Measurements from ENCODE around the gene LCN6.
"Not testable (repeated sequence)": the region's sequence is repeated elsewhere in the genome, so short reads cannot be mapped to it uniquely, and the experiment has no call there.

The LCN6 gene

GRCh38 chr9:136760424-136760823, 12.1 kb upstream of the LCN6 start:
- no peak for DNase-seq (ENCODE audit: low spot score)

- no peak for DNase-seq (ENCODE audit: low spot score)
These were observed 11.4 kb upstream of the LCN6 start for GRCh38 chr9:136759436-136760325.

- DNase-seq (ENCODE audit: low spot score): no peak
These were observed 10.7 kb upstream of the LCN6 start for GRCh38 chr9:136759001-136759400.

GRCh38 chr9:136757751-136758140, 9.4 kb upstream of the LCN6 start:
- DNase-seq (ENCODE audit: low spot score): no peak

GRCh38 chr9:136757328-136757727, 9.0 kb upstream of the LCN6 start:
- DNase-seq (ENCODE audit: low spot score): no peak

GRCh38 chr9:136756836-136757235, 8.5 kb upstream of the LCN6 start:
- no peak for DNase-seq (ENCODE audit: low spot score)

GRCh38 chr9:136756134-136756438, 7.8 kb upstream of the LCN6 start:
- no peak for DNase-seq (ENCODE audit: low spot score)

- not testable (repeated sequence) for DNase-seq (ENCODE audit: low spot score)
These were observed 7.2 kb upstream of the LCN6 start for GRCh38 chr9:136755302-136756133.

GRCh38 chr9:136754626-136755301, 6.4 kb upstream of the LCN6 start:
- DNase-seq (ENCODE audit: low spot score): no peak

- DNase-seq (ENCODE audit: low spot score): no peak
These were observed 5.8 kb upstream of the LCN6 start for GRCh38 chr9:136754059-136754572.

GRCh38 chr9:136753371-136754058, 5.2 kb upstream of the LCN6 start:
- DNase-seq (ENCODE audit: low spot score): no peak

- no peak for DNase-seq (ENCODE audit: low spot score)
These were observed 3.5 kb upstream of the LCN6 start for GRCh38 chr9:136751814-136752213.

GRCh38 chr9:136751244-136751643, 2.9 kb upstream of the LCN6 start:
- no peak for DNase-seq (ENCODE audit: low spot score)

GRCh38 chr9:136750526-136750925, 2.2 kb upstream of the LCN6 start:
- no peak for DNase-seq (ENCODE audit: low spot score)

GRCh38 chr9:136748666-136749611, 614 bp upstream of the LCN6 start:
- no peak for DNase-seq (ENCODE audit: low spot score)

- no peak for DNase-seq (ENCODE audit: low spot score)
These were observed 914 bp downstream of the LCN6 start for GRCh38 chr9:136747161-136748060.

- no peak for DNase-seq (ENCODE audit: low spot score)
These were observed 1.7 kb downstream of the LCN6 start for GRCh38 chr9:136746621-136747020.

- DNase-seq (ENCODE audit: low spot score): no peak
These were observed 2.2 kb downstream of the LCN6 start for GRCh38 chr9:136746155-136746490.

GRCh38 chr9:136745389-136746154, 2.8 kb downstream of the LCN6 start:
- no peak for DNase-seq (ENCODE audit: low spot score)

Data from hematopoietic multipotent progenitor cell treated with erythropoietin and hydrocortisone succinate and interleukin-3 and kit ligand, for 15 days (in vitro differentiated cells).